ENCODE results near the gene PANX2. TPM values are rescaled to one million over a fixed set of nuclear protein-coding genes. Genes with fewer than 3 reads are reported as not detected.
"Not testable (repeated sequence)": the region's sequence is repeated elsewhere in the genome, so short reads cannot be mapped to it uniquely, and the experiment has no call there.

PANX2 gene
- total RNA-seq, 2 donors from 2014 or later: 0.09 to 0.14 TPM

DNA sequence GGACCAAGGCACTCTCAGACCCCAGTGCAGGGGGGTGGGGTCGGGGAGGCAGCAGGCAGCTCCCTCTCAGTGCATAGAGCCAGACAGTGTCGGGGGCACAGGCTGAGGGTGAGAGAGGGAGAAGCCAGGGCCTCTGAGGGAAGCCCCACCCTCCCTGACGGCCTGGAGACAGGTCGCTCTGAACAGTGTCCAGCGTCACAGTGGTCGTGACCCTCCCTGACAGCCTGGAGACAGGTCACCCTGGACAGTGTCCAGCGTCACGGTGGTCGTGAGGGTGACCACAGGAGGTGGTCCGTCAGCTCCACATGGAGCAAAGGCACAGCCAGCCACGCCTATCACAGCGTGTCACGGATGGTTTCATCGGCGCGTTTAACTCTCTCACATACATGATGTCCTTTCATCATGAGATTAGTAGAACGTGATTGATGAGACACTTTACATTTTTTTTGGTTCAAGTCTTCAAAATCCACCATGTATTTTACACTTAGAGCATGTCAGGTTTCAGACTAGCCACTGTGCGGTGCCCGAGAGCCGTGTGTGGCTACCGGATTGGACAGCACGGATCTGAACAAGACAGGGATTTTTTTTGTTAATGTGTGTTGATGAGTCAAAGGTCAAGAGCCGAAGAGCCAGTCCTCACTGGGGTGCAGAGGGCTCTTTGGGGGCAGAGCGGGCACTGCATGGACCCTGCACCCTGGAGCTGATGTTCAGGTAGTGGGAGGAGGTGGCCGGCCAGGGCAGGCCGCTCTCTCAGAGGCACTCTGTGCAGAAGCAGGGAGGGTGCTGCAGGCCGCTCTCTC, 23.9 kb upstream of the PANX2 start:
- intact Hi-C loops (cut with DNase I, micrococcal nuclease): loop anchor here (5.0 kb wide), 2 partner anchors 61 to 66 kb away; no protein-coding TSS in a partner anchor
- DNase-seq (peak; percentile 53 to 60), ATAC-seq (peak; percentile 77)

DNA sequence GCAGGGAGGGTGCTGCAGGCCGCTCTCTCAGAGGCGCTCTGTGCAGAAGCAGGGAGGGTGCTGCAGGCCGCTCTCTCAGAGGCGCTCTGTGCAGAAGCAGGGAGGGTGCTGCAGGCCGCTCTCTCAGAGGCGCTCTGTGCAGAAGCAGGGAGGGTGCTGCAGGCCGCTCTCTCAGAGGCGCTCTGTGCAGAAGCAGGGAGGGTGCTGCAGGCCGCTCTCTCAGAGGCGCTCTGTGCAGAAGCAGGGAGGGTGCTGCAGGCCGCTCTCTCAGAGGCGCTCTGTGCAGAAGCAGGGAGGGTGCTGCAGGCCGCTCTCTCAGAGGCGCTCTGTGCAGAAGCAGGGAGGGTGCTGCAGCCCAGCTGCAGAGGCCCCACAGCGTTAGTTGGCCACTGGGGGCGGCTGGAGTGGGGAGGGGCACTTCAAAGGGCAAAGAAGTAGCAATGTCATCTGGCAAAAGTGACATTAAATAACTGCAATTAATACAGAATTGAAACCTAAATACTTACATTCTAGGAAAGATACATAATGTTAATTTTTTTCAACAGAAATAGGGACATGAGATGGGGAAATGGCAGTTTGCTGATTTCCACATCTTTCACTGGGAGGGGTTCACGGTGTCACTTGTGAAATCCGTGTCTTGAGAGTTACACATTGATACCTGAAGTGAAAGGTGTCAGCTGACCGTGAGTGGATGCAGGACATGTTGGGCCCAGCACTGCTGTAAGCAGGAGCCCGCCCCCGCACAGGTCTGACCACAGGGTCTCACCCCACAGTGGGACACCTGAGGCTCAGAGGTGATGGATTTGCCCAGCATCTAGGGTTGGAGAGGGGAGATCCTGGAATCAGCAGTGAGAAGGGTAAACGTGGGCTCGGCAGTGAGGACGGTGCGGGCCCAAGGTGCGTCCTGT, 23.0 kb upstream of the PANX2 start:
- not testable (repeated sequence) for ATAC-seq, DNase-seq
- intact Hi-C loops (cut with DNase I, micrococcal nuclease): loop anchor here (5.0 kb wide), 2 partner anchors 60 to 65 kb away; no protein-coding TSS in a partner anchor

- no peak for DNase-seq
- intact Hi-C loops (cut with DNase I, micrococcal nuclease): loop anchor here (5.0 kb wide), 2 partner anchors 59 to 64 kb away; no protein-coding TSS in a partner anchor
- ATAC-seq: no peak
These were observed 22.4 kb upstream of the PANX2 start for GRCh38 chr22:50148166-50148500.

GRCh38 chr22:50148991-50149721, 21.4 kb upstream of the PANX2 start:
- DNase-seq: peak; percentile 43 to 75

GRCh38 chr22:50150161-50151129, 20.1 kb upstream of the PANX2 start:
- intact Hi-C loops (cut with DNase I, micrococcal nuclease): no loop called here

More at GRCh38 chr22:50148991-50149721, 21.4 kb upstream of the PANX2 start:
- intact Hi-C loops (cut with DNase I, micrococcal nuclease): loop anchor here (5.0 kb wide), 2 partner anchors 58 to 63 kb away; no protein-coding TSS in a partner anchor
- ATAC-seq: peak; percentile 89

DNA sequence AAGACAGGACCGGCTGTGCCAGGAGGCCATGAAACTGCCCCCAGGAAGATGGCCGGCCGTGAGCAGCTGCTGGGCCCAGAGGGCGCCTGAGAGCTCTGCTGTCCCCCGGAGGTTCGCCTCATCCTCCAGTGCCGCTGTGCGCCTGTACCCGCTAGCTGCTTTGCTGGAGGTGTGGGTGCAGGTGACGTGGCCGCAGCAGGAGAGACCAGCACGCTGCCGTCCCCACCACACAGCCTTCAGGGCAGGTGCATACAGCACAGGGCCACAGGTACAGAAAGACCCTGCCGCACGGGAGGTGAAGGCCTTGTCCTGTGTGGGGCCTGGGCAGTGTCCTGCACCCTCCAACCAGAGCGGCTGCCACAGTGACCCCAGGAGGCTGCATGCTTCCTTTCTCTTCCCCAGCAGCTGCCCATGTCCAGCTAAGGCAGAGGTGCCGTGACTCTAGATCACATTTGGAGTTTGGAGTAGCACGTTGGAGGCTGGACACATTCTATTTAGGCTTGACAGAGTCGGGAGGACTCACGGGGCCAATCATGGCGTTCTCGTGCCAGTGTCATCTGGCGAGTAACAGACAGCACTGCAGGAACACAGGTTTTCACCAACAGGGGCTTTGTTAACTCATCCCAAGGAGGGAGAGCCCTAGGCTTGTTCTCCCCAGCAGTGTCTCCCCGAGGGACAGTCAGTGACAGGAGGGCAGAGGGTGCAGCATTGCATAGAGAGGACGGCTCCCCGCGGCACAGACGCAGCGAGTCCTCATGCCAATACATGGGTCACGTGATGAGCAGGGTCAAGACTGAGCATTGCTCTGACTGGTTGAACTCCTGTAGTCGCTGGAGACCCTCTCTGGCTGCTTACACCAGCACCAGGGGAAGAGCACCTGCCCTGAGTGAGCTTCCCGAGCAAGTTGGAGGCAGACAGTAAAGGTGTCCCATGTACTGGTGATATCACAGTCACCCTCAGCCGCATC, 18.7 kb upstream of the PANX2 start:
- DNase-seq (no peak), ATAC-seq (no peak)
- intact Hi-C loops (cut with DNase I, micrococcal nuclease): no loop called here

More at GRCh38 chr22:50150161-50151129, 20.1 kb upstream of the PANX2 start:
- ATAC-seq (no peak), DNase-seq (no peak)

DNA sequence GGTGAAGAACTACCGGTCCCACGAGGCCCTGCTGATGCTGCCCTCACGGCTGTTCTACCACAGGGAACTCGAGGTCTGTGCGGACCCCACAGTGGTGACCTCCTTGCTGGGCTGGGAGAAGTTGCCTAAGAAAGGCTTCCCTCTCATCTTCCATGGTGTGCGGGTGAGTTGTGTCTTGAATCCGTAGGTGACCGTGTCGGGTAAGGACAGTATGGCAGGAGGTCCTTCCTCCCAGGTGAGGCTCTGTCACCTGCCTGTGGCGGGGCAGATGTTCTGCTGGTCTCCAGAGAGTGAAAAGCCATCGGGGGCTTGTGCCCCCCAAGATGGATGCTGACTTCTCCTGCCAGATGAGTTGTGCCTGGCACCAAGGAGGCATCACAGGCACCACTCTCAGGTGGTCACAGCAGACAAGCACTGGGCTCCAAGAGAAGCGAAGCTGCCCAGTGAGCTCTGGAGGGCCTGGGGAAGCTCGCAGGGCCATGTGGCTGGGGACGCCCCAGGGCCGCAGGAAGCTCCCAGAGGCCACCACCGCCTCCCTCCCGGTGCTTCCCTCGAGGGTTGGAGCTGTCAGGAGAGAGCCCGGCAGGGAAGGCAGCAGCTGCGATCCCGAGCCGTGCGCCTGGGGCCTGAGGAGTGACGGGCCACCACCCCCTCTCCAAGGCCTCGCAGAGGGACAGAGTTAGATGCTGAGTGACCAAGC, 17.3 kb upstream of the PANX2 start:
- intact Hi-C loops (cut with DNase I, micrococcal nuclease): no loop called here

GRCh38 chr22:50153756-50154140, 16.8 kb upstream of the PANX2 start:
- ATAC-seq: no peak
- no peak for DNase-seq
- intact Hi-C loops (cut with DNase I, micrococcal nuclease): no loop called here

More for the DNA sequence above, 17.3 kb upstream of the PANX2 start:
- no peak for DNase-seq
- ATAC-seq: no peak

GRCh38 chr22:50157709-50158375, 12.7 kb upstream of the PANX2 start:
- peak; percentile 74 to 79 for DNase-seq
- intact Hi-C loops (cut with DNase I, micrococcal nuclease): no loop called here
- ATAC-seq: peak; percentile 100

DNA sequence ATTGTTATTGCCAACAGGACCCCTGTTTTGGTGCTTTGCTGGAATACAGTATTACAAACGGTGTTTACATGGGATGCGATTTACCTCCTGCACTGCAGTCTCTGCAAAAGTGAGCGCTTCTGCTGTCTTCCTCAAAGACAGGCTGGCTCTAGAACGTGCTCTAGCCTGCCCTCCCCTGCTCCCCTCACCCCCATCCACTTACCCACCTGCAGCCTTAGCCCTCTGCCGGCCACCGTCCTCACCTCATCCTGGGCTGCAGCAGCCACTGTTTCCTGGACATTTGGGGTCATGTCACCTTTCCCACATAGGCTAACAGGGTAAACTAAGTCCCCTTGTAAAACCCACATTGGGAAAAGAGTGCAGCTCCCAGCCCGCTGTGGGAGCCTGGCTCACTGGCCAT, 9.6 kb upstream of the PANX2 start:
- ATAC-seq (no peak), DNase-seq (no peak)
- intact Hi-C loops (cut with DNase I, micrococcal nuclease): no loop called here

- ATAC-seq: no peak
- intact Hi-C loops (cut with DNase I, micrococcal nuclease): no loop called here
- DNase-seq: no peak
These were observed 8.8 kb upstream of the PANX2 start for GRCh38 chr22:50161508-50162390.

- DNase-seq (no peak), ATAC-seq (no peak)
- intact Hi-C loops (cut with DNase I, micrococcal nuclease): no loop called here
These were observed 8.1 kb upstream of the PANX2 start for GRCh38 chr22:50162391-50162956.

- no peak for ATAC-seq
- no peak for DNase-seq
- intact Hi-C loops (cut with DNase I, micrococcal nuclease): no loop called here
These were observed 5.0 kb upstream of the PANX2 start for GRCh38 chr22:50165436-50166123.
